Heart right ventricle (tissue), 16 donors: Measurements from ENCODE around the gene TFF3. TPM values are rescaled to one million over a fixed set of nuclear protein-coding genes. Genes with fewer than 3 reads are reported as not detected.

Experiments used
- ATAC-seq, 8 donors: fragments of 200-7000 bp; cut with Tn5 transposase; one replicate each; pipeline ENCODE4 v1.9.1; 2020; ENCODE audit warnings: mild to moderate bottlenecking in 8 of 8, moderate library complexity in 8 of 8, moderate number of reproducible peaks in 1 of 8
- DNase-seq, 2 donors: peaks; one replicate each; pipeline ENCODE4 v3.0.0-alpha.2; 2020
- H3K27ac ChIP-seq, 10 donors: fragments of 200-600 bp; sonication (generic) in 2 of 10; one replicate each; pipeline versions ENCODE4 v1.5.0 to v1.8.0; 2020 to 2022; ENCODE audit warnings: mild to moderate bottlenecking in 3 of 10
- H3K27me3 ChIP-seq, 7 donors: fragments of 200-600 bp; one replicate each; pipeline ENCODE4 v1.8.0; 2021 to 2022; ENCODE audit warnings: mild to moderate bottlenecking in 2 of 7
- H3K36me3 ChIP-seq, 9 donors: fragments of 200-600 bp; sonication (generic) in 1 of 9; one replicate each; pipeline versions ENCODE4 v1.5.0 to v1.8.0; 2020 to 2022; ENCODE audit warnings: mild to moderate bottlenecking in 2 of 9
- H3K4me1 ChIP-seq, 9 donors: fragments of 200-600 bp; sonication (generic) in 1 of 9; one replicate each; pipeline versions ENCODE4 v1.5.0 to v1.8.0; 2020 to 2022; ENCODE audit warnings: mild to moderate bottlenecking in 4 of 9
- H3K4me3 ChIP-seq, 10 donors: fragments of 200-600 bp; sonication (generic) in 2 of 10; one replicate each; pipeline versions ENCODE4 v1.5.0 to v1.8.0; 2020 to 2022; ENCODE audit warnings: mild to moderate bottlenecking in 7 of 10, moderate library complexity in 2 of 10
- H3K9me3 ChIP-seq, 11 donors: fragments of 200-600 bp in 10 of 11; sonication (generic) in 2 of 11; one replicate each; pipeline versions ENCODE4 v1.5.0 to v1.8.0; 2013 to 2022; ENCODE audit warnings: mild to moderate bottlenecking in 2 of 11, control low read depth in 1 of 11, moderate library complexity in 1 of 11
- WGBS, 2 donors: extraction: QIAGEN DNeasy Blood & Tissue Kit; methylation state at CpG; one replicate each; pipeline ENCODE4 v1.1.7; 2013; ENCODE audit warnings: inconsistent platforms in 1 of 2; 5-methylcytosine and 5-hydroxymethylcytosine counted together
- intact Hi-C, 10 donors: fragments of 100-400 bp; cut with DNase I; formaldehyde crosslinking; loops; one replicate each; pipeline versions ENCODE4 v1.11.1 to v1.14.2; 2022
- polyA plus RNA-seq, 2 donors: library from polyadenylated mRNA; stranded (reverse); fragments of 200-250 nt; gene quantifications; one replicate each; pipeline ENCODE4 v1.2.3, GENCODE V29; 2013
- total RNA-seq, 10 donors: library from RNA; stranded (reverse); fragmentation: NEBNext Ultra II Directional in 3 of 10; extraction: Animal tissue kit (Norgen Biotek cat#: 25700) in 3 of 10; gene quantifications; one replicate each; pipeline versions ENCODE4 v1.2.1 to v1.2.4, GENCODE V29; 2021 to 2023
- TF ChIP-seq, protein P1 (sequence below), 9 donors: fragments of 200-600 bp; sonication (generic) in 2 of 9; IDR thresholded peaks; one replicate each; pipeline versions ENCODE4 v1.5.0 to v1.8.0; 2021 to 2022; ENCODE audit warnings: antibody characterized with exemption in 9 of 9, mild to moderate bottlenecking in 5 of 9, moderate library complexity in 1 of 9
- donor health status: Arrhythmogenic right ventricular cardiomyopathy.
- donor health status: ischemic (EF 13 %, LVEDD 7.1; RV severe dilation, severe dysfunction).
- donor health status: healthy with polysubstance abuse.
- donor health status: DM: no; HTN: yes; CAD: no.
- donor health status: DM: no; HTN: no; CAD: no.
- donor health status: ischemic (EF 25% LVEDD 6.9; RV normal size, moderate dysfunction).
- donor health status: ischemic (EF 25% LVEDD 5.7; RV mildly dilated, moderate dysfunction).
- donor health status: healthy.
- donor health status: DM: yes; HTN: yes; CAD: no.
- donor health status: Ischemic cardiomyopathy.
- donor health status: ischemic (EF 35%, LVEDD 5.7; RV mildly dilated, moderate dysfunction).
- donor health status: nonischemic (EF 11% LVEDD 7.7; RV severe dilation, severe dysfunction).
- donor health status: DM: yes; HTN: yes; CAD: no.
- donor health status: PGD.
- donor health status: ischemic (EF 29% LVEDD 5.4; RV normal size, mild dysfunction).
- donor health status: nonischemic (EF 23%, LVEDD 6.1; RV moderate dilation, normal function).

The TFF3 gene
- total and polyA plus RNA-seq, 12 donors = 0.90 to 7.9 (median 2.7) TPM

DNA sequence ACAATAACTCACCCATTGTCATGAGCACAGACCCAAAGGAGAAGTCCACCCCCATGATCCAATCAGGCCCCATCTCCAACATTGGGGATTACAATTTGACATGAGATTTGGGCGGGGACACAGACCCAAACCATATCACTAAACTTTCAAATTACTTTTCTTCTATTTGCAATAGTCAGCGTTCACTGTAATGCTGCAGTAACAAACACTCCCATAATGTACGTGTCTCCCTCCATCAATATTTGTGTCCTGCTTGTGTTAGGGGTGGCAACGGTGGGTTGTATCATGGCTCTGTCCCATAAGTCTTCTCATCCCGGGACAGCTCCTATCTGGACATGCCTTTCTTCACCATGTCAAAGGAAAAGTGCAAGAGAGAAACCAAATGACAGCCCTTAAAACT lies 26.2 kb downstream of the TFF3 start:
- peaks cover 0 to 84% (median 21%) of the 10 kb centered on the region in 9 donors for H3K36me3 ChIP-seq
- intact Hi-C loops = no loop called here

GRCh38 chr21:42287193-42288083 lies 27.8 kb downstream of the TFF3 start:
- intact Hi-C loops = no loop called here
- H3K27ac ChIP-seq = no peak overlapping the region
- TF ChIP-seq, protein P1, sequence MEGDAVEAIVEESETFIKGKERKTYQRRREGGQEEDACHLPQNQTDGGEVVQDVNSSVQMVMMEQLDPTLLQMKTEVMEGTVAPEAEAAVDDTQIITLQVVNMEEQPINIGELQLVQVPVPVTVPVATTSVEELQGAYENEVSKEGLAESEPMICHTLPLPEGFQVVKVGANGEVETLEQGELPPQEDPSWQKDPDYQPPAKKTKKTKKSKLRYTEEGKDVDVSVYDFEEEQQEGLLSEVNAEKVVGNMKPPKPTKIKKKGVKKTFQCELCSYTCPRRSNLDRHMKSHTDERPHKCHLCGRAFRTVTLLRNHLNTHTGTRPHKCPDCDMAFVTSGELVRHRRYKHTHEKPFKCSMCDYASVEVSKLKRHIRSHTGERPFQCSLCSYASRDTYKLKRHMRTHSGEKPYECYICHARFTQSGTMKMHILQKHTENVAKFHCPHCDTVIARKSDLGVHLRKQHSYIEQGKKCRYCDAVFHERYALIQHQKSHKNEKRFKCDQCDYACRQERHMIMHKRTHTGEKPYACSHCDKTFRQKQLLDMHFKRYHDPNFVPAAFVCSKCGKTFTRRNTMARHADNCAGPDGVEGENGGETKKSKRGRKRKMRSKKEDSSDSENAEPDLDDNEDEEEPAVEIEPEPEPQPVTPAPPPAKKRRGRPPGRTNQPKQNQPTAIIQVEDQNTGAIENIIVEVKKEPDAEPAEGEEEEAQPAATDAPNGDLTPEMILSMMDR (IDR thresholded peaks at IDR 0.05) = no peak
- H3K9me3 ChIP-seq = no peaks in the 10 kb centered on the region
- peaks cover 0 to 94% (median 21%) of the 10 kb centered on the region in 9 donors for H3K36me3 ChIP-seq
- no peak for DNase-seq
- H3K27me3 ChIP-seq = no peaks in the 10 kb centered on the region
- WGBS, 2 donors = 92% methylated on average over 36 of the region's 36 CpGs
- no peaks in the 10 kb centered on the region for H3K4me1 ChIP-seq
- no peak for ATAC-seq
- no peak overlapping the region for H3K4me3 ChIP-seq

More for the DNA sequence above, 26.2 kb downstream of the TFF3 start:
- Histone ChIP-seq H3K9me3 (no peaks in the 10 kb centered on the region), H3K4me1 (no peaks in the 10 kb centered on the region), H3K27ac (no peak overlapping the region), H3K27me3 (no peaks in the 10 kb centered on the region), H3K4me3 (no peak overlapping the region)
- WGBS, 2 donors = 77 to 79% methylated on average over 5 of the region's 5 CpGs
- DNase-seq (no peak), ATAC-seq (no peak)
- TF ChIP-seq, protein P1 (IDR thresholded peaks at IDR 0.05) = no peak

GRCh38 chr21:42286416-42286815 lies 28.8 kb downstream of the TFF3 start:
- TF ChIP-seq, protein P1 (IDR thresholded peaks at IDR 0.05) = no peak
- Histone ChIP-seq H3K9me3 (no peaks in the 10 kb centered on the region), H3K4me1 (no peaks in the 10 kb centered on the region), H3K4me3 (no peak overlapping the region), H3K36me3 (peaks cover 0 to 92% (median 18%) of the 10 kb centered on the region in 9 donors), H3K27ac (no peak overlapping the region), H3K27me3 (no peaks in the 10 kb centered on the region)
- WGBS, 2 donors = 88 to 94% methylated on average over 12 of the region's 12 CpGs
- ATAC-seq (no peak), DNase-seq (no peak)
- intact Hi-C loops = no loop called here

GRCh38 chr21:42285569-42286245 lies 29.5 kb downstream of the TFF3 start:
- Histone ChIP-seq H3K36me3 (peaks cover 0 to 92% (median 11%) of the 10 kb centered on the region in 9 donors), H3K4me1 (no peaks in the 10 kb centered on the region), H3K27ac (no peak overlapping the region), H3K4me3 (no peak overlapping the region), H3K27me3 (no peaks in the 10 kb centered on the region), H3K9me3 (no peaks in the 10 kb centered on the region)
- DNase-seq = no peak
- no peak for ATAC-seq
- TF ChIP-seq, protein P1 (IDR thresholded peaks at IDR 0.05) = no peak
- 90% methylated on average over 13 of the region's 13 CpGs for WGBS, 2 donors
- intact Hi-C loops = no loop called here
